ENCODE results near the gene SBF1.

Gene SBF1

GRCh38 chr22:50459496-50460140 lies 15.2 kb downstream of the SBF1 start:
- TF ChIP-seq Cebpa-rat (IDR thresholded peaks at IDR 0.05) = no peak
- Histone ChIP-seq H3K9me3 (no peaks in the 10 kb centered on the region), H3K4me2 (no peak overlapping the region), H3K4me1 (no peaks in the 10 kb centered on the region), H4K20me1 (peaks cover 90% of the 10 kb centered on the region), H3K4me3 (no peak overlapping the region), H3K27ac (no peak overlapping the region), H3K27me3 (no peaks in the 10 kb centered on the region), H3K36me3 (peaks cover 99% of the 10 kb centered on the region), H3K9ac (no peak overlapping the region)

DNA sequence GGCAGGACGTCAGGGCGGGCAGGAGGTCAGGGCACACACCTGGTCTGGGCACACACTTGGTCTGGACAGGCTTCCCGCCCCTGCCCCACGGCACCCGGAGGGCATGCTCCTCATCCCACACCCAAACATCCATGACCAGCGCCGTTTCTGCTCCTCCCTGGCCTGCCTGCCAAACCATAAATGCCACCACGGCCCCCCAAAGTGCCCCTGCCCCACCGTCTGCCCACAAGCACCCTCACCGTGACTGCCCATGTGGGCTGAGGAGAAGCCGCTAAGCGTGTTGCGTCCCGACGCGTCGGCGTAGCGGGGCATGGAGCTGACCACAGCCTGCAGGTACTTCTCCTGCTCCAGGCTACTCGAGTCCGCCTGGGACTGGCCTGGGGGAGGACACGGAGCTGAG lies 15.8 kb downstream of the SBF1 start:
- H3K4me1 ChIP-seq = no peaks in the 10 kb centered on the region
- no peaks in the 10 kb centered on the region for H3K9me3 ChIP-seq
- H4K20me1 ChIP-seq = peaks cover 90% of the 10 kb centered on the region
- no peak overlapping the region for H3K9ac ChIP-seq
- no peak for TF ChIP-seq Cebpa-rat (IDR thresholded peaks at IDR 0.05)
- H3K4me3 ChIP-seq = no peak overlapping the region
- H3K27me3 ChIP-seq = no peaks in the 10 kb centered on the region
- H3K36me3 ChIP-seq = peaks cover 99% of the 10 kb centered on the region
- H3K4me2 ChIP-seq = no peak overlapping the region
- no peak overlapping the region for H3K27ac ChIP-seq

GRCh38 chr22:50456466-50457234 lies 18.2 kb downstream of the SBF1 start:
- H3K9ac ChIP-seq = no peak overlapping the region
- no peak overlapping the region for H3K4me2 ChIP-seq
- no peaks in the 10 kb centered on the region for H3K27me3 ChIP-seq
- H3K9me3 ChIP-seq = no peaks in the 10 kb centered on the region
- peaks cover 77% of the 10 kb centered on the region for H4K20me1 ChIP-seq
- H3K4me1 ChIP-seq = no peaks in the 10 kb centered on the region
- no peak overlapping the region for H3K27ac ChIP-seq
- no peak overlapping the region for H3K4me3 ChIP-seq
- peaks cover 98% of the 10 kb centered on the region for H3K36me3 ChIP-seq
- TF ChIP-seq Cebpa-rat (IDR thresholded peaks at IDR 0.05) = no peak

GRCh38 chr22:50456026-50456425 lies 18.8 kb downstream of the SBF1 start:
- H3K9me3 ChIP-seq = no peaks in the 10 kb centered on the region
- H3K4me3 ChIP-seq = no peak overlapping the region
- H3K27me3 ChIP-seq = no peaks in the 10 kb centered on the region
- no peak overlapping the region for H3K9ac ChIP-seq
- no peak for TF ChIP-seq Cebpa-rat (IDR thresholded peaks at IDR 0.05)
- no peaks in the 10 kb centered on the region for H3K4me1 ChIP-seq
- H3K4me2 ChIP-seq = no peak overlapping the region
- no peak overlapping the region for H3K27ac ChIP-seq
- peaks cover 98% of the 10 kb centered on the region for H3K36me3 ChIP-seq
- peaks cover 71% of the 10 kb centered on the region for H4K20me1 ChIP-seq

GRCh38 chr22:50455201-50455600 lies 19.6 kb downstream of the SBF1 start:
- no peak overlapping the region for H3K27ac ChIP-seq

DNA sequence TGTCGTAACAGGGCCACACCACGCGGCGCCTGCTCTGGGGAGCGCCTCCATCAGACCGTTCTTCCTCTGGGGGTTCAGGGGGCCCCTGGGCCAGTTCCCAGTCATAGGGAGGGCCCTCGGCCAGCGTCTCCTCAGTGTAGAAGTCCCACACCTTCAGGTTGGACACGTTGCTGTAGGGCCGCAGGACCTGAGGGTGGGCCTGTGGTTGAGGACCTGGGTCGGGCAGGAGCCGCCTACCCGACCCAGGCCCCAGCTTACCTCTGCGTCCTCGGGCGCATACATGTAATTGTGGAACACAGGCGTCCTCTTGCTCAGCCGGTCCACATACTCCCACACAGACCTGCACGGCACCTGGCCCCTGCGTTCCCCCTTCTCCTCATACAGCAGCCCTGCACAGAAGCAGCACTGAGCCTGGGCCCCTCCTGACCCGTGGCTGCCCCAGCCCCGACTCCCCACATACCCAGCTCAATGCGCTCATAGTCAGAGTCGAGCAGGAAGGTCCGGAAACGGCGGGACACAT lies 20.2 kb downstream of the SBF1 start:
- Histone ChIP-seq H3K4me1 (peaks cover 13% of the 10 kb centered on the region), H3K27ac (no peak overlapping the region), H3K4me3 (no peak overlapping the region), H3K9ac (no peak overlapping the region), H3K4me2 (no peak overlapping the region), H4K20me1 (peaks cover 70% of the 10 kb centered on the region), H3K36me3 (peaks cover 97% of the 10 kb centered on the region), H3K9me3 (no peaks in the 10 kb centered on the region), H3K27me3 (no peaks in the 10 kb centered on the region)
- no peak for TF ChIP-seq Cebpa-rat (IDR thresholded peaks at IDR 0.05)

More at GRCh38 chr22:50455201-50455600, 19.6 kb downstream of the SBF1 start:
- no peak overlapping the region for H3K4me2 ChIP-seq
- H4K20me1 ChIP-seq = peaks cover 70% of the 10 kb centered on the region
- H3K4me3 ChIP-seq = no peak overlapping the region
- H3K9ac ChIP-seq = no peak overlapping the region
- H3K27me3 ChIP-seq = no peaks in the 10 kb centered on the region
- H3K9me3 ChIP-seq = no peaks in the 10 kb centered on the region
- peaks cover 98% of the 10 kb centered on the region for H3K36me3 ChIP-seq
- no peak for TF ChIP-seq Cebpa-rat (IDR thresholded peaks at IDR 0.05)
- peaks cover 7% of the 10 kb centered on the region for H3K4me1 ChIP-seq

DNA sequence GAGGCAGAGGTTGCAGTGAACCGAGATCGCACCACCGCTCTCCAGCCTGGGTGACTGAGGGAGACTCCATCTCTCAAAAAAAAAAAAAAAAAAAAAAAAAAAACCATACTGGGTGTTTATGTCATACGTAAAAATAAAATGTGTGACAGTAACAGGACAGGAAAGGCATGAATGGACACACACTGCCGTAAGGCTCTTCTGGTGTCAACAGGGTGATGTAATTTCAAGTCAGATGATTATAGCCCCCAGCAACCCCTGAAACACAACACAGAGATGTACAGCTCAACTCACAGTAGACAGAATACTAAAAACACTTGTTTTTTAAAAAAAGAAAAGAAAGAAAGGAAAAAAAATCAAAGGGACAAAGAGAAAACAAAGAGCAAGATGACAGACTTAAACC lies 22.2 kb downstream of the SBF1 start:
- peaks cover 53% of the 10 kb centered on the region for H4K20me1 ChIP-seq
- TF ChIP-seq Cebpa-rat (IDR thresholded peaks at IDR 0.05) = no peak
- peaks cover 32% of the 10 kb centered on the region for H3K4me1 ChIP-seq
- no peak overlapping the region for H3K27ac ChIP-seq
- no peak overlapping the region for H3K4me2 ChIP-seq
- H3K27me3 ChIP-seq = no peaks in the 10 kb centered on the region
- no peak overlapping the region for H3K9ac ChIP-seq
- no peak overlapping the region for H3K4me3 ChIP-seq
- H3K36me3 ChIP-seq = peaks cover 94% of the 10 kb centered on the region
- no peaks in the 10 kb centered on the region for H3K9me3 ChIP-seq

GRCh38 chr22:50447576-50448551 lies 27.0 kb downstream of the SBF1 start:
- Histone ChIP-seq H3K9me3 (no peaks in the 10 kb centered on the region), H3K36me3 (peaks cover 74% of the 10 kb centered on the region), H4K20me1 (peaks cover 25% of the 10 kb centered on the region), H3K9ac (no peak overlapping the region), H3K4me2 (peak overlapping the region; percentile 77; the same call in 1 of the 2 replicates), H3K27me3 (no peaks in the 10 kb centered on the region), H3K4me3 (no peak overlapping the region), H3K4me1 (peaks cover 74% of the 10 kb centered on the region), H3K27ac (peak overlapping the region; percentile 75)
- no peak for TF ChIP-seq Cebpa-rat (IDR thresholded peaks at IDR 0.05)

Data from BLaER1 (cell line).